Activated naive CD4-positive, alpha-beta T cell treated with Interleukin-2 at 50 U/mL for 16 hours (primary cell): ENCODE data around the gene ST14.

Experiments used
- DNase-seq: peaks from one replicate; pipeline ENCODE4 v3.0.0-alpha.2; 2020

Gene ST14

DNA sequence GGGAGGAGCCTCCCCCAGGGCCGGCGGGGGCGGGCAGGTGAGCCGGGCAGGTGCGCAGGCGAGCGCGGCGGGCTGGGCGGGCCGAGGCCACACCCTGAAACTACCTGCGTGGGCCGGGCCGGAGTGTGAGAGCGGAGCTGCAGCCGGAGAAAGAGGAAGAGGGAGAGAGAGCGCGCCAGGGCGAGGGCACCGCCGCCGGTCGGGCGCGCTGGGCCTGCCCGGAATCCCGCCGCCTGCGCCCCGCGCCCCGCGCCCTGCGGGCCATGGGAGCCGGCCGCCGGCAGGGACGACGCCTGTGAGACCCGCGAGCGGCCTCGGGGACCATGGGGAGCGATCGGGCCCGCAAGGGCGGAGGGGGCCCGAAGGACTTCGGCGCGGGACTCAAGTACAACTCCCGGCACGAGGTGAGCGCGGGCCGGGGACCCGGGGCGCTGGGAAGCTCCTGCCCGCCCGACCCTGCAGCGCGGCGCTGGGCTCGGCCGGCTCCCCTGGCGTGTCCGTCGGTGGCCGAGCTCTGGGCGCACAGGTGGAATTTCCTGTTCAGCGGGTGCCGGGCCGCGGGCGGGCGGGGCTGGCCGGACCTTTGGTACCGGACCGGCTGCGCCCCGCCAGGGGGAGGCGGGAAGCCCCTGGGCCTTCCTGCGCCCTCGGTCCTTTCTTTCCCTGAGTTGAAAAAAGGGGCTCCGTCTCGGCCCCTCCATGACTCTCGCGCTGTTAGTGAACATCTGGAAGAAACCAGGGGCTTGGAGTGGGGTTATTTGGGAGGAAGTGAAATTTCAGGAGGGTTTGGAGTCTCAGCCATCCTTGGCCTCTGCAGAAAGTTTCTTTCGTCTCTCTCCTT is at the start of gene ST14:
Gene ST14 (plus strand): TSS at position 126 of the 841 bp plus-strand sequence. CDS start 198 bp downstream, at position 324.
- no peak for DNase-seq

DNA sequence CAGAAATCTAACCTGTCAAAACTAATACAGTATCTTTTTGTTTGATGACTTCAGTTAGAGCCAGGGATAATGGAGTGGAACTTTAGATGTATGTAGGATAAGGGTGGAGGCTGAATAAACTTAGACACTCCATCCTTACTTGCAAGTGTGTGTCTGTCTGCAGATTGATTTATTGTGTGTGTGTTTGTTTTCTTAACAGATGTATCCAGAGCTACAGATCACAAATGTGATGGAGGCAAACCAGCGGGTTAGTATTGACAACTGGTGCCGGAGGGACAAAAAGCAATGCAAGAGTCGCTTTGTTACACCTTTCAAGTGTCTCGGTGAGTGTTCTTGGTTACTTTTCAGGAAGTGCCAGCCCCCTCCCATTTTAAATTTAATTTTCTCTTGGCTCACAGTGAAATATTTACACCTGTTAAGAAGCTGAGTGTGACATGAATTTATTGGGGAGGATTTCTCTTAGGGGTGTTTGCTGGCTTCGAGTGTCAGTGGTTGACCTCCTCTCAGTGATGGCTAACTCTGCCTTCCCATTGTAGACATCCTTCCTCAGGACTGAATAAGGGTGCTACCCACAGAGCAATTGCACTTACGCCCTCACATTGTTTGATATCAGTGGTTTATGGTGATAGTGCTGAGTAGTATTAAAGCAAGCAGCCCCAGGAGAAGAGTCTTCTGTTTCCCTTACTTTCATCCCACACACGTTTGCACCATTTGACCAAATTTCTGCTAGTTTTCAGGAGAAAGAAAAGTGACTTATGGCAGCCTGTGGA is 49.1 kb upstream of the ST14 start:
- DNase-seq: no peak

DNA sequence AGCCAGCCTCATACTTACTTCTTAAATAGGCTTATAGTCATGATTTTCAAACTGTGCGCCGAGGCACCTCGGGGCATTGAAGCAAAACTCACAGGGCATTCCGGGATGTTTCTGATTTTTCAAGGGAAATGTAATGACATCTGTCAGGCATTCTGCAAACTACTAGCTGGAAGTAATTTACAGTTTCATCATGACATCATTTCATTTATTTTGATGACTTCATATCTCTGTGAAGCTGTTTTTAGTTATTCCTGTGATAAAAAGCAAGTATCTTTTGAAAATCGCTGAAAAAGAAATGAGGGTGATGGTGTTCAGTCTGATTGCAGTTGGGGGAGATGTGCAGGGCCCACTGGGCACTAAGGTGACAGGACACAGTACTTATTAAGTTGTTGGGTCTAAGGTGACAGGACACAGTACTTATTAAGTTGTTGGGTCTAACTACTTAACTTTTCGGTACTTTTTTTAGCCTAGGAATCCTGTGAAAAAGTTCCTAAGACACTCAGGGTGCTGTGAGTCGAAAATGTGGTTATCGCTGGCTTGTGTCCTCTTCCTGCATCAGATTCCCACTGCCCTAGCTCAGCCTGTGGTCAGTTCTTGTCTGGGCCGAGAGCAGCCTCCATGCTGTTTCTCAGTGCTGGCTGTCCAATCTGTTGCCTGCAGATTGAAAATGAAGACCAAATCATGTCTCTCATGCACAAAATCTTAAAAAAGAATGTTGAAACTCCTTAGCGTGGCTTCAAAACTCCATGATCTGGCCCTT is 47.3 kb upstream of the ST14 start:
- DNase-seq: no peak

DNA sequence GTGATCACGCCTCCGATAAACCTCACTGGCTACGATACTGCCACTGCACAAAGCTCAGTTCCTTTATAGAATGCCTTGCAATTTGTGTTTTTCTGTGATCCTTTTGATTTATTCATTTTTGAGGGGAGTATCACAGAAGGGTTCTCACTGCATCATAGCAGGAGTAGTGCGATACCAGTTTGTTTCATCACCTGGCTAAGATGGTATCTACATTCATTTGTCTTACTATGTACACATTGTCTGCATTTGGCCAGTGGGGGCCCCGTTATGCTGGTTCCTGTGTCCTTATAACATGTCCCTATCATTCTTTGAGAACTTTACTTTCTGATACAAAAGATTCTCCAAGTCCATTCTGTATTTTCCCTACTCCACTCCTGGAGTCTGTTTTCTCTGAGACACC is 45.3 kb upstream of the ST14 start:
- no peak for DNase-seq

DNA sequence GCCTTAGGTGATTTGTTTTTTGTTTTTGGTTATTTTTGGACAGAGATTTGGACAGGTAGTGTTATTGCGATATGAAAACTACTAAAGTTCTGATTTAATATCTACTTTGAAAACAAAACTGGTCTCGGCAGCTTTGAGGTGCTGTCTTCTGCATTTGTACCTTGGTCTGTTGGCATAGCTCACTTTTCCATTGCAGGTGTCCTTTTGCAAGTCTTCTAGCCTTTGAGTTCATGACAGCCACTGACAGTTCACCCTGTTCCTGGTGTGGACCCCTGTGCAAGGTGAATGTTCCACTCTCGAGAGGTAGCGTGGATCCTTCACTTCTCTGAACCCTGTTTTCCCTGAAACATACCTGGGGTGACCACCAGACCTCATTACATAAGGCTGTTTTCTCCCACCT is 44.9 kb upstream of the ST14 start:
- no peak for DNase-seq

DNA sequence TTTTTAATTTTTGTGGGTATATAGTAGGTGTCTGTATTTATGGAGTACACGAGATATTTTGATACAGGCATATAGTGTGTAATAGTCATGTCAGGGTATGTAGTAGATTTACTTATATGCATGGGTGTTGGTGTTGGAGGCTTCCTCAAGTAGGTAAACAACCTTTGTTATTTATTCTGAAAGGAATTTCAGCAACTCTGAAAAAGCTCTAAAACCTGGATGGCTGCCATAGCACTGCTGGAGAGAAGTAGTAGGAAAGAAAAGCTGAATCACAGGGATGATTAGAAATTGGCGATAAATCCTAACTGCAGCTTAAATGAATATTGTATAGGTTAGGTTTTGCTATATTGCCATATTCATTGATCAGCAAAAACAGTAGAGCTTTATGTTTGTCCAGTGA is 44.4 kb upstream of the ST14 start:
- DNase-seq: no peak

DNA sequence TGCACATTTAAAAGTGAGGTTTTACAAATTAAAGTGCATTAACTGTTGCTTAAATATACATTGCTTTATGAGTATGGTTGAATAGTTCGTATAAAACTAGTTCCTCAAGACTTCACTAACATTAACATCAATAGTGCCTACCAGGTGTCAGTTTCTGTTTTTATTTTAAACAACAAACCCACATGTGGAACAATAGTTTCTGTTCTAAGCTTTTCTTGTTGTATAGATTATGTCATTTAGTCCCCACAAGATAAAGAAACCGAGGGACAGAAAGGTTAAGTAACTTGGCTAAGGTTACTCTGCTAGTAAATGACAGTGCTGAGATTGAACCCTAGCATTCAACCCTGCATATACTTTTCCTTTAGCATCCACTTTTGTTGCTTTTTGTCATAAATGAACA is 41.4 kb upstream of the ST14 start:
- DNase-seq: no peak

DNA sequence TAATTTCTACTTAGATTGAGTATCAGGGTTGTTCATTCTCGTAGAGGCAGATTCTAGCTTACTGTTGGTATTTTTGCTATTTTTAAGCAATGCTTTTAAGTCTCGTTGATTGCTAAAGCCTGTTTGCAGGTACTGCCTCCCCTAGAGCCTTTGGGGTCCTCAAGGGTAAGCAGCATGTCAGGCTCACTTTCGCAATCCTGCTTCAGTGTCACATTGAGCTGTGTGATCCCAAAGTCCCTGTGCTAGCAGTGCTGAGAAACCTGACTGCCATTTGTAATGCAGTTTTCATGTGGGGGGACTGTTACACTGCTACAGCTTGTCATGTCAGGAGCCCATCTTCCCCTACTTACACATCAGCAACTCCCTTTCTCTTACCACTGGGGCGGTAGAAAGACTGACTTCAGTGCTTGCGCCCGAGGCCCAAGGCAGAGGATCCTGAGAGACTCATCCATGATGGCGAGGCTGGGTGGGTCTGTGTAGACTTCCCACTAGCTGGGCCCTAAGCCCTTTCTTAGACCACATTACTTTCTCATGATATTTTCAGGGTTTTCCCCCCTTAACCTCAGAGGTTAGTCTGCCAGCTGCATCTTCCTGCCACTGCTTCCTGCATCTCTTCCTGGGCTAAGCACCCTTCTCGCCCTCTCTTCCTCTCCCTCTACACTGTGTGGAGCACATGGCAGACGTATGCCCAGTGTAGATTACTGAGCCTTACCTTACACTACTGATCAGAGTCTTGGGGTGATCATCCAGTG is 40.8 kb upstream of the ST14 start:
- peak; percentile 5 for DNase-seq

DNA sequence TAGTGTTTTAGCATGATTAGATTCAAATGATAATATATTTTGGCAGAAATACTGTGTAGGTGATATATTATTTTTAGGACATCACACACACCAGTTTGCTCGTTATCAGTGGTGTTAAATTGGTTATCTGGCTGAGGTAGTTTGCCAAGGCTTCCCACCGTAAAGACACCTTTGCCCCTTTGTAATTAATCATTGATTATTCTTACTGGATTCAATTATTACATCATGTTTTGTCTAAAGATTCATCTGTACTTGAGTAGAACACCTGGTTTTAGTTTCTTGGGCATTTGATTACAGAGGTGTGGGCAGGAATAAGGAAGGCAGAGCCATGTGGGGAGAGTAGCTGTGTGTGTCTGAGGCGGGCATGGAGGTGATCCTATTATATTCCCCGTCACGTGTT is 39.5 kb upstream of the ST14 start:
- DNase-seq: no peak

DNA sequence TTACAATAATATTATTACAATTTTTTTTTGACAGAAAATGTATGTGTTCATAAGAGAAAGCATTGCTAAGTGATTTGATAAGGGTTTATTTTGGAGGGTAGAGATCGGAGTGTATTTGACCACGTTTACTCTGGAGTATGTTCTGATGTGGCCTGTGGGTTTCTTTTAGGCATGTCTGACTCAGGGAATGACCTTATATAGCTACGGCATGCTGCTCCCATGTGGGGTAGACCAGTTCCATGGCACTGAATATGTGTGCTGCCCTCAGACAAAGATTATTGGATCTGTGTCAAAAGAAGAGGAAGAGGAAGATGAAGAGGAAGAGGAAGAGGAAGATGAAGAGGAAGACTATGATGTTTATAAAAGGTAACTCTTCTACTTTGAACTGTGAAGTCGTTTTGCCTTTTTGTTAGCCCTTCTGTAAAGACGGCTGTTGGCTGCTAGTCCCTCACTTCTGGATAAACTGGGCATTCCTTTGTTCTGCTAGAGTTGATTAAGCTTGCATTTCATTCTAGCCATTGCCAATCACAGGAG is 38.1 kb upstream of the ST14 start:
- no peak for DNase-seq

DNA sequence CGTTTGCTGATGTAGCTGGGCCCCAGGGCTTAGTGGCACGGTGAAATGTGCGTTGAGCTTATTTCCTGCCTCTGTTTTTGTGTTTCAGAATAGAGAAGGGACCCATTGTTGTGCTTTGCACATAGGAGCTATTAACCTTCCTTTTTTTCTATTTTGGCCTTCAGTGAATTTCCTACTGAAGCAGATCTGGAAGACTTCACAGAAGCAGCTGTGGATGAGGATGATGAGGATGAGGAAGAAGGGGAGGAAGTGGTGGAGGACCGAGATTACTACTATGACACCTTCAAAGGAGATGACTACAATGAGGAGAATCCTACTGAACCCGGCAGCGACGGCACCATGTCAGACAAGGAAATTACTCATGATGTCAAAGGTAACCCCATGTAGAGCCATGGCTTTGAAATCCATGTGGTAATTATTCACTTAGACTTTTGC is 37.4 kb upstream of the ST14 start:
- DNase-seq: peak; percentile 9

DNA sequence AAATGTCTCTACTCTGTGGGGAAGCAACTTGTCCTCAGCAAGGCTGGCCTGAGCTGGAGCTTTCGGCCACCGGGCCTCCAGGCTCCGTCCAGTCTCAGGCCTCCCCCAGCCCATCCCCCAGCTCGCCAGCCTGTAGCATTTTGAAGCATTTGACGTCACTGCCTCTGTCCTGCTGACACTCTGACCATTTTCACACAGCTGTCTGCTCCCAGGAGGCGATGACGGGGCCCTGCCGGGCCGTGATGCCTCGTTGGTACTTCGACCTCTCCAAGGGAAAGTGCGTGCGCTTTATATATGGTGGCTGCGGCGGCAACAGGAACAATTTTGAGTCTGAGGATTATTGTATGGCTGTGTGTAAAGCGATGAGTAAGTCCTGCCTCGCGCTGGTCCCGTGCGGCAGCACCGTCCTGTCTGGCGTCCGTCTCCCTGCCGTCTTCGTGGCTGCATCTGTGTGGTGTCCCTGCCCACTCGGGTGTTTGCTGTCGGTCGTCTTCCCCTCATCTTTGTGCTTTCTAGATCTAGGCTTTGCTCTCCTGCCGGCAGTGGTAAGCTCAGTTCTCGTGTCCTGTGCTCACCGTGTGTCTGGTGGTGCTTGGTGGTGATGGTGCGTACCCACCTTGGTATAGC is 36.1 kb upstream of the ST14 start:
- DNase-seq: no peak

DNA sequence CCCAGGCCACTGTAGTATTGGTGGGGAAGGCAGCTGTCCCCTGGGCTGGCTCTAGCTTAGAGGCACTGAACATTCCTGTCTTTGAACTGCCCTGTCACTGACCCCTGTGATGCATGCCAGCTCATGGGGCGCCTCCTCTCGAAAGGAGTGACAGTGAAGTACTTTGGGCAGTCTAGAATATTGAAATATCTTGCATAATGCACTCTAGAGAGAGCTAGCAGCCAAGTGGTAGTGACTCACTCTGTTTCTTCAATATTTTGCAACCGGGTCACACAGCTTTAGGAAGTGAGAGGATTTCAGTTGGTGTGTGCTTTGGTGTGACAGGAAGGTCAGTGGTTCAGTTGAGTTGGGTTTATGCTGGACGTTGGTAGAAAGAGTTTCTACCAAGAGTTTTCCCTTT is 35.5 kb upstream of the ST14 start:
- DNase-seq: no peak

DNA sequence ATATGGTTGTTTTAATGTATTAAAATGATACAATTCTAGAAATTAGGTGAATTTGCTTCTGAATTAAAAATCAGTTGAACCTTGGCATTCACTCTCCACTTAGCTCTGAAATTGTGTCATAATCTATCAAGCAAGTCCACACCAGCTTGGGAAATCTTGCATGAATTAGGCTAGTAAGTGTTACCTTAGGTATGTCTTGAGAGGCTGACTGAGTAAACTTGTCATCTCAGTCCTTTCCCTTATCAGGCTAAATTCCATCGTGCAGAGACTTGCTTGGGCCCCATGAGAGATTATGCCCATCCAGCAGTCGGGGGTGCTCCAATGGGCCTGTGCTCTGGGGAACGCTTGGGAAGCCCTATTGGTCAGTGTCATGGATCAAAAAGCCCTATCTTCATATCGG is 33.9 kb upstream of the ST14 start:
- DNase-seq: no peak

DNA sequence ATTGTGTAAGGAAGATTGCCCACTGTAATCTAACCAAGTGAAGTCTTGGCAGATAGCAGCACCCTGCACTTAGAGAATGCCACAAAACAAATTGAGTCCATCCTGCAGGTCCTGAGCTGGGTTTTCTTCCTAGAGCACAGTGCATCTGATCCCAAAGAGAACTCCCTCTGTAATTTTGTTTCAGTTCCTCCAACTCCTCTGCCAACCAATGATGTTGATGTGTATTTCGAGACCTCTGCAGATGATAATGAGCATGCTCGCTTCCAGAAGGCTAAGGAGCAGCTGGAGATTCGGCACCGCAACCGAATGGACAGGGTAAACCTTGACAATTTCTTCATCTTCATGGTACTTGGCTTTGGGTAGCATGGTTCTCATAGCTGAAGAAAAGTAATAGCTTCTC is 33.1 kb upstream of the ST14 start:
- no peak for DNase-seq

DNA sequence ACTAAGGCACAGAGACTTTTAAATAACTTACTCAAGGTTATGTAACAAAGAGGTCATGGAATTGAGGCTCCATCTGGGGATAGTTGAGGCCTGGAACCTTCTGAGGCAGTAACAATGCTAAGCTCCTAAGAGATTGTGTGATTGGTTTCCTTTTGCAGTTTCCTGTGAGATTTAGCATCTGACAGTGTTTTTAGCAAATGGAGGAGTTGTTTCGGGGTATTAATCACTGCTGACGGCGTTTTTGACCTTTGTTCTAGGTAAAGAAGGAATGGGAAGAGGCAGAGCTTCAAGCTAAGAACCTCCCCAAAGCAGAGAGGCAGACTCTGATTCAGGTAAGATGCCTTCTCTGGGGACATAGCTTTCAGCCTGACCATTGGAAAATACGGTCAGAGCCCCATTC is 32.1 kb upstream of the ST14 start:
- no peak for DNase-seq

DNA sequence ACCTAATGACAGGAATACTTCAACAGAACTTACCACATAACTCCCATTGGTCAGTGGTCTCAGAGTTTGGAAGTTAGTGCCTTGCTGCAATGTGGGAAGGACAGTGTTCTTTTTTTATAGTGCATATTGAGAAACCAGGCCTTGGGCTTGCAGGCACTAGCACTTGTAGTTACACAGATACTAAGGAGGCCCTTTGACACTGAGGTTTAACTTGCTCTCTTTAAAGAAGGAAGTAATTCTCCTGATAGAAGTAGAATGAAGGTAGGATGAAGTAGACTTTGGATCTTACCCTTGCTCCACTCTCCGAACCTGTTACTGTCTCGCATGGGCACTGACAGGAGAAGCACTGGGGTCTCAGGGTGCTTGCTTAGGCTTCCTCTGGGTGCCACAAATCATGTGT is 31.0 kb upstream of the ST14 start:
- DNase-seq: no peak

DNA sequence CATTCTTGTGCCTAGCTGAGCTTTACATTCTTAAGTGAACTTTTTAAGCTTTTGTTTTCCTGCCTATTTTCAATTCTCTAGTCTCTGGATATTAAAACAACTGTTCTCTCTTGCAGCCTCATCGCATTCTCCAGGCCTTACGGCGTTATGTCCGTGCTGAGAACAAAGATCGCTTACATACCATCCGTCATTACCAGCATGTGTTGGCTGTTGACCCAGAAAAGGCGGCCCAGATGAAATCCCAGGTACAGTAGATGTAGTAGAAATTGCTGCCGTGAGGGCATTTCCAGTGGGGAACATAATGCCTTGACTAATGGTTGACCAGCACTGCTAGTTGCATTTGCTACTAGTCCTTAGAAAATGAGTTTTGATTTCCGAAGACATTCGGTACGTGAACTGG is 29.7 kb upstream of the ST14 start:
- no peak for DNase-seq

DNA sequence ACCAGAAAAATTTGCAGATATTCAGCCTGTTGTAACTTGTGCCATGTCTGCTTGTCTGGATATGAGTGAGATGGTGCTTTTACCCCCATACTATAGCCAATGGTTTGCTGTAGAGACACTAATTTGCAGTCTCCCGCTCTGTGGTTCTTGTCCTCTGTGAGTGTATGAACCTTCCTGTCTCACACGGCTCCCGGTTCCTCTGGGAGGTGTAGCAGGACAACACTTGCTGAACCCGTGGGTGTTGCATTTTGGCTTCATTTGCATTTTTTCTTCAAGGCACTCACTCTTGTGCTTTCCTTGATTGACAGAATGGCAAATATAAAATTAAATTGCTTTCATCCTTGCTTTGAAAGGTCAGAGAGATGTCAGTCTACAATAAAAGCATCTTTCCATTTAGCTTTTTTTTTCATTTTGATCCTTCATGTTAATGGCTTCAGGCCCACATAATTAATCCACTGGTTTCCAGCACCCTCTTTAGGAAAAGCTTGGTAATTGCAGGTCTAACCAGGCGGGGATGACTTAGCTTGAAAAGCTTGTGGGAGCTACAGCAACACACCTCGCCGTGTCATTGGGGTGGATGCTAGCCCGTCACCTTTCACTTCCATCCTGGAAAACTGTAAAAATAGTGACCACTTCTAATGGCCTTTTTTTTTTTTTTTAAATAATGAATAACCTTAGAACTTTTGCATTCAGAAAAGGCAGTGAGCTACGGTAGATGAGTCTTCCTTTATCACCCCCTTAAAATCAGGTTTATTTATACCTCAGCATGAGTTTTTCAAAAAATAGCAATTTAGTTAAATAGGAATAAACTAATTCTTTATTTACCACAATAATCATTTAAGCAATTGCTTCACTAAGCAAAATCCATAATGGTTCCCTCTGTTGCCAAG is 27.4 kb upstream of the ST14 start:
- DNase-seq: peak; percentile 46

DNA sequence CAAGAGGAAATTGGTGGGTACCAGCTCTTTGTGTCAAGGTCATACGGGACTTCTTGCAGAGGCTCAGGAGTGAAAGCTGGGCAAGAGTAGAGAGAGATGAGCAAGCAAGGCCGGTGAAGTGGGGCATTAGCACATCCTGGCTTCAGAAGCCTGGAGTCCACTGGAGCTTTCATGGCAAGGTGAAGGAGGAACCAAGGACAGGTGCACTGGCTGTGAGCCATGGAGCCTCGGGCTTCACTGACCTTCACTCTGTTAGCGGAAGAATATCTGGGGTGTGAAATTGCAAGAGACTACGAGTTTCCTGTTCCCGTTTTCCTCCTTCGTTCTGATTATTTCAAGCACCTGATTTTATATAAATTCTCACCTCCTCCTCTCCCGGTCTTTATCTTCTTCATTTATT is 25.9 kb upstream of the ST14 start:
- no peak for DNase-seq

DNA sequence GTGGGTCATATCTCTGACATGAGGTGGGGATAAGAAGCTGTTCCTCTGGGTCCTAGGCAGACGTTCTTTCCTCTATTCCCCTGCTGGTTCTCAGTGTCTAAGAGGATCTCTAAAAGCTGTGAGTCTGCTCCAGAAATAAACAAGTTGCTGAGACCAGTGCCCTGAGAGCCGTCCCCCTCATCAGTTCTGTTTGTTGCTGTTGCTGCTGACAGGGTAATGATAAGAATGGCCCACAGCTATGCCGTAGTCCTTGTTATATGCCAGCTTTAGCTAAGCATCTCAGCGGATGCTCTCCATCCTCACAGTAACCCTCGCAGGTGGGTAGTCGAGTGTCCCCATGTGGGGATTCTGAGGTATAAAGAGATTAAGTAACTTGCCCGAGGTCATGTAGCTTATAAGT is 23.5 kb upstream of the ST14 start:
- no peak for DNase-seq
